ENCODE results near the gene CMTM4. TPM values are rescaled to one million over a fixed set of nuclear protein-coding genes. Genes with fewer than 3 reads are reported as not detected.

CMTM4 gene
- polyA plus RNA-seq, 1 of the 3 experiments (the other 2 are of a cell fraction): 21.7 TPM

DNA sequence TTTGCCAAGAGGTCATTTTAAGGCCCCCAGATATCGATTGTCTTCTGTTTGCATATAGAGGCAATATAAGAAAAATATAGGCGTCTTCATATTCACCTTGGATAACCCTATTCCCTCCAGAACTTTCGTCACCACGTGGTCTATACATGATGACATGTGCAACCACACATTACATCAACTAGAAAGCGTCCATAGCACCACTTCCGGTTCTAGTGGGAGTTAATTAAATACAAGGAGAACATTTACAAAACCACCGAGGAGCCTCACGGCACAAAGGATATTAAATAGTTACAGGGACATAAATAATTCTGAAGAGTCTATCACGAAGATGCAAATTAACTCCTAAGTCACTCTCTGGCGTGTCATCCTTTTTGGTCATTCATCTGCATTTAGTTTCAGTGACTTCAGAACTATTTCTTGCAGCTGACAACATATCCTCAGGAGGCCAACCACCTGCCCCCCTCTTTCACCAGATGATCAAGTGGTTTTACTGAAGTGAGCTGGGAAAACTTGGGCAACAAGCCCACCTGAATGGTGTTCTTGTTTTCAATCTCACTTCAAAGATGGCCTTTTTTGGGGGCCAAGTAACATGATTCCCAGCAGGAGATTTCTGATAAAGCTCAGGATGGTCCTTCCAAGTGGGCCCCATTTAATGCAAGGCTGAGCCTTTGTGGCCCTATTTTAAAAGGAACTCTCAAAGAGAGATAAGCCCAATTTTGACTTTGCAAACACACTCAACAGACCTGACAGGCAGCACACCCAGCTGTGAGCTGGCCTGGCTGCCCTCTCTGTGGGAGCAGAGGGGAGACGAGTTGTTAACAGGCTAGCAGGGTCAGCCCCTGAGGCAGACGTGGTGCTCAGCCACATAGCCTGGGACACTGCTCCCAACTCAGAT, 76.8 kb downstream of the CMTM4 start:
- no peak overlapping the region for H2AFZ ChIP-seq (ENCODE audit: low read depth)
- no peaks in the 10 kb centered on the region for H4K20me1 ChIP-seq (ENCODE audit: insufficient read depth)
- 86% methylated on average over 12 of the region's 12 CpGs for WGBS (ENCODE audit: low lambda C conversion rate)
- H3K4me2 ChIP-seq: 0 out of 2 replicates have a peak overlapping the region, but pooled peaks have one; percentile 54
- H3K9ac ChIP-seq: no peak overlapping the region
- no peak for DNase-seq
- ChIA-PET POLR2A (interaction anchor here (0.6 kb wide), 1 partner anchor 261 kb away, joined by 3 read pairs; the partner anchor contains the start of gene PDP2), CTCF (interaction anchor here (0.6 to 5.1 kb wide), 8 partner anchors 8 to 248 kb away, joined by 3 to 44 read pairs (median 4); no protein-coding TSS in a partner anchor)
- no peaks in the 10 kb centered on the region for H3K9me3 ChIP-seq
- H3K4me3 ChIP-seq (ENCODE audit: low read depth in 2 of 2, low read length in 1 of 2): no peak overlapping the region
- no peak for TF ChIP-seq TAF1 (IDR thresholded peaks at IDR 0.05; ENCODE audit: borderline replicate concordance, low read depth, low read length)
- no peak for TF ChIP-seq NFIC (IDR thresholded peaks at IDR 0.05; ENCODE audit: borderline replicate concordance)
- no peak for TF ChIP-seq FOSL2 (IDR thresholded peaks at IDR 0.05; ENCODE audit: borderline replicate concordance, low read depth)
- no peak for TF ChIP-seq YY1 (IDR thresholded peaks at IDR 0.05; ENCODE audit: low read depth)
- H3K4me1 ChIP-seq (ENCODE audit: control insufficient read depth in 1 of 2, insufficient read depth in 2 of 2, low read depth in 1 of 2, low read length in 1 of 2): peaks cover 18 to 41% of the 10 kb centered on the region in 2 experiments
- no peaks in the 10 kb centered on the region for H3K9me2 ChIP-seq
- no peaks in the 10 kb centered on the region for H3K79me2 ChIP-seq (ENCODE audit: insufficient read depth)
- H3K27ac ChIP-seq (ENCODE audit: low read depth in 2 of 2, low read length in 1 of 2): peak overlapping the region in 1 of 2 experiments; percentile 84; a peak in 3 of 4 replicates
- H3K36me3 ChIP-seq (replicated peaks in 1 of 2; ENCODE audit: control insufficient read depth in 1 of 2, insufficient read depth in 2 of 2, low read length in 1 of 2): peaks cover 0 to 17% of the 10 kb centered on the region in 2 experiments
- peaks cover 24% of the 10 kb centered on the region for H3F3A ChIP-seq (replicated peaks; ENCODE audit: insufficient read depth)
- no peaks in the 10 kb centered on the region for H3K27me3 ChIP-seq (ENCODE audit: insufficient read depth)

DNA sequence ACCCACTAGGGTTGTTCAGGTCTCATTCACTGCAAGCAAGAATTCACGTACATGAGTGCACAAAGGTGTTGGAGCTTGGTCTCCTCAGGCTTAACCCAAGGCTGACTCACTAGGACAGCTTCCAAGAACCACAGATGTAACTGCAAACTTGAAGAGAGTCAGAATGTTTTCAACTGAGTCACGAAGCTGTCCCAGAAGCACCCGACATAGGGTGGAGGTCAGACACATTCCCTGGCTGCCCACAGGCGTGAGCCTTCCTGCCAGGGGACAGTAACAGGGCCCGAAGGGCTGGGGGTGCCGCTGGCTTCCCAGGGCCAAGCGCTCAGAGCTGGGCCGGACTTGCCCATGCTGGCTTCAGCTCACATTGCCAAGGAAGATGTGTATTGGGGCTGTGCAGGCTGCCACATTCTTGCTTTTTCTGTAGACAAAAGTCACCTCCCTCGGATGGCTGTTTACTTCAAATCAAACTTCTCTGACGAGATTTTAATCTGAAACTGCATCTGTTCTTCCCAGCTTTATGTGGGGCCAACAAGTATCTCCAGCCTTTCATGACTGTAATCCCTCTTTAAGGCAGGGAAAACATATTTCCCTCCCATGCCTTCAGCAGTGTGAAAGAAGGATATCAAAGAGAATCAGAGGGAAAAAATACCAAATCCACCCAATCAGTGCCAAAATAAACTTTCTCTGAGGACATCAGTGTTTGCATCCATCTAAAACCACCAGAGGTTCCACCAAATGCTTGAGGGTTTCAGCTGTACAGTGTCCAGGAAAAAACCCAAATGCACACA, 77.8 kb downstream of the CMTM4 start:
- ChIA-PET CTCF (interaction anchor here (1.0 to 5.1 kb wide), 4 partner anchors 10 to 249 kb away, joined by 3 to 44 read pairs (median 8); no protein-coding TSS in a partner anchor), POLR2A (no interaction called here)
- Histone ChIP-seq H3K79me2 (ENCODE audit: insufficient read depth) (no peaks in the 10 kb centered on the region), H3K36me3 (replicated peaks in 1 of 2; ENCODE audit: control insufficient read depth in 1 of 2, insufficient read depth in 2 of 2, low read length in 1 of 2) (peaks cover 0 to 27% of the 10 kb centered on the region in 2 experiments), H3K4me2 (peak overlapping the region; percentile 54; the same call in 1 of the 2 replicates), H3K4me1 (ENCODE audit: control insufficient read depth in 1 of 2, insufficient read depth in 2 of 2, low read depth in 1 of 2, low read length in 1 of 2) (peaks cover 18 to 41% of the 10 kb centered on the region in 2 experiments), H3K27ac (ENCODE audit: low read depth in 2 of 2, low read length in 1 of 2) (peak overlapping the region; percentile 60 to 84), H4K20me1 (ENCODE audit: insufficient read depth) (no peaks in the 10 kb centered on the region), H3K4me3 (ENCODE audit: low read depth in 2 of 2, low read length in 1 of 2) (no peak overlapping the region), H3K9me3 (no peaks in the 10 kb centered on the region), H3F3A (replicated peaks; ENCODE audit: insufficient read depth) (peaks cover 24% of the 10 kb centered on the region), H3K9me2 (no peaks in the 10 kb centered on the region), H2AFZ (ENCODE audit: low read depth) (no peak overlapping the region), H3K9ac (peak overlapping the region; percentile 42; the same call in 1 of the 2 replicates), H3K27me3 (ENCODE audit: insufficient read depth) (no peaks in the 10 kb centered on the region)
- DNase-seq: no peak
- WGBS (ENCODE audit: low lambda C conversion rate): 27% methylated on average over 3 of the region's 10 CpGs
- TF ChIP-seq RFX5 (IDR thresholded peaks at IDR 0.05; ENCODE audit: low read length): no peak
- TF ChIP-seq, protein P1, sequence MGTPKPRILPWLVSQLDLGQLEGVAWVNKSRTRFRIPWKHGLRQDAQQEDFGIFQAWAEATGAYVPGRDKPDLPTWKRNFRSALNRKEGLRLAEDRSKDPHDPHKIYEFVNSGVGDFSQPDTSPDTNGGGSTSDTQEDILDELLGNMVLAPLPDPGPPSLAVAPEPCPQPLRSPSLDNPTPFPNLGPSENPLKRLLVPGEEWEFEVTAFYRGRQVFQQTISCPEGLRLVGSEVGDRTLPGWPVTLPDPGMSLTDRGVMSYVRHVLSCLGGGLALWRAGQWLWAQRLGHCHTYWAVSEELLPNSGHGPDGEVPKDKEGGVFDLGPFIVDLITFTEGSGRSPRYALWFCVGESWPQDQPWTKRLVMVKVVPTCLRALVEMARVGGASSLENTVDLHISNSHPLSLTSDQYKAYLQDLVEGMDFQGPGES (IDR thresholded peaks at IDR 0.05; ENCODE audit: low read depth, low read length): no peak
- TF ChIP-seq, protein P2, sequence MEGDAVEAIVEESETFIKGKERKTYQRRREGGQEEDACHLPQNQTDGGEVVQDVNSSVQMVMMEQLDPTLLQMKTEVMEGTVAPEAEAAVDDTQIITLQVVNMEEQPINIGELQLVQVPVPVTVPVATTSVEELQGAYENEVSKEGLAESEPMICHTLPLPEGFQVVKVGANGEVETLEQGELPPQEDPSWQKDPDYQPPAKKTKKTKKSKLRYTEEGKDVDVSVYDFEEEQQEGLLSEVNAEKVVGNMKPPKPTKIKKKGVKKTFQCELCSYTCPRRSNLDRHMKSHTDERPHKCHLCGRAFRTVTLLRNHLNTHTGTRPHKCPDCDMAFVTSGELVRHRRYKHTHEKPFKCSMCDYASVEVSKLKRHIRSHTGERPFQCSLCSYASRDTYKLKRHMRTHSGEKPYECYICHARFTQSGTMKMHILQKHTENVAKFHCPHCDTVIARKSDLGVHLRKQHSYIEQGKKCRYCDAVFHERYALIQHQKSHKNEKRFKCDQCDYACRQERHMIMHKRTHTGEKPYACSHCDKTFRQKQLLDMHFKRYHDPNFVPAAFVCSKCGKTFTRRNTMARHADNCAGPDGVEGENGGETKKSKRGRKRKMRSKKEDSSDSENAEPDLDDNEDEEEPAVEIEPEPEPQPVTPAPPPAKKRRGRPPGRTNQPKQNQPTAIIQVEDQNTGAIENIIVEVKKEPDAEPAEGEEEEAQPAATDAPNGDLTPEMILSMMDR (IDR thresholded peaks at IDR 0.05): no peak
- TF ChIP-seq, protein P3, sequence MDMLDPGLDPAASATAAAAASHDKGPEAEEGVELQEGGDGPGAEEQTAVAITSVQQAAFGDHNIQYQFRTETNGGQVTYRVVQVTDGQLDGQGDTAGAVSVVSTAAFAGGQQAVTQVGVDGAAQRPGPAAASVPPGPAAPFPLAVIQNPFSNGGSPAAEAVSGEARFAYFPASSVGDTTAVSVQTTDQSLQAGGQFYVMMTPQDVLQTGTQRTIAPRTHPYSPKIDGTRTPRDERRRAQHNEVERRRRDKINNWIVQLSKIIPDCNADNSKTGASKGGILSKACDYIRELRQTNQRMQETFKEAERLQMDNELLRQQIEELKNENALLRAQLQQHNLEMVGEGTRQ (IDR thresholded peaks at IDR 0.05; ENCODE audit: borderline replicate concordance, low read depth, low read length): no peak
- TF ChIP-seq JUND (IDR thresholded peaks at IDR 0.05): peak; percentile 85
- TF ChIP-seq MXI1 (IDR thresholded peaks at IDR 0.05; ENCODE audit: low read depth, low read length): no peak
- no peak for TF ChIP-seq TAF1 (IDR thresholded peaks at IDR 0.05; ENCODE audit: borderline replicate concordance, low read depth, low read length)
- TF ChIP-seq EP300 (IDR thresholded peaks at IDR 0.05; ENCODE audit: borderline replicate concordance in 1 of 2, low read depth in 1 of 2, low read length in 1 of 2): peak in 1 of 2 experiments; percentile 65; a peak in 1 of 4 replicates
- TF ChIP-seq, protein P4, sequence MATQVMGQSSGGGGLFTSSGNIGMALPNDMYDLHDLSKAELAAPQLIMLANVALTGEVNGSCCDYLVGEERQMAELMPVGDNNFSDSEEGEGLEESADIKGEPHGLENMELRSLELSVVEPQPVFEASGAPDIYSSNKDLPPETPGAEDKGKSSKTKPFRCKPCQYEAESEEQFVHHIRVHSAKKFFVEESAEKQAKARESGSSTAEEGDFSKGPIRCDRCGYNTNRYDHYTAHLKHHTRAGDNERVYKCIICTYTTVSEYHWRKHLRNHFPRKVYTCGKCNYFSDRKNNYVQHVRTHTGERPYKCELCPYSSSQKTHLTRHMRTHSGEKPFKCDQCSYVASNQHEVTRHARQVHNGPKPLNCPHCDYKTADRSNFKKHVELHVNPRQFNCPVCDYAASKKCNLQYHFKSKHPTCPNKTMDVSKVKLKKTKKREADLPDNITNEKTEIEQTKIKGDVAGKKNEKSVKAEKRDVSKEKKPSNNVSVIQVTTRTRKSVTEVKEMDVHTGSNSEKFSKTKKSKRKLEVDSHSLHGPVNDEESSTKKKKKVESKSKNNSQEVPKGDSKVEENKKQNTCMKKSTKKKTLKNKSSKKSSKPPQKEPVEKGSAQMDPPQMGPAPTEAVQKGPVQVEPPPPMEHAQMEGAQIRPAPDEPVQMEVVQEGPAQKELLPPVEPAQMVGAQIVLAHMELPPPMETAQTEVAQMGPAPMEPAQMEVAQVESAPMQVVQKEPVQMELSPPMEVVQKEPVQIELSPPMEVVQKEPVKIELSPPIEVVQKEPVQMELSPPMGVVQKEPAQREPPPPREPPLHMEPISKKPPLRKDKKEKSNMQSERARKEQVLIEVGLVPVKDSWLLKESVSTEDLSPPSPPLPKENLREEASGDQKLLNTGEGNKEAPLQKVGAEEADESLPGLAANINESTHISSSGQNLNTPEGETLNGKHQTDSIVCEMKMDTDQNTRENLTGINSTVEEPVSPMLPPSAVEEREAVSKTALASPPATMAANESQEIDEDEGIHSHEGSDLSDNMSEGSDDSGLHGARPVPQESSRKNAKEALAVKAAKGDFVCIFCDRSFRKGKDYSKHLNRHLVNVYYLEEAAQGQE (IDR thresholded peaks at IDR 0.05; ENCODE audit: low read depth, low read length): no peak
- TF ChIP-seq YY1 (IDR thresholded peaks at IDR 0.05; ENCODE audit: low read depth): no peak
- TF ChIP-seq, protein P5, sequence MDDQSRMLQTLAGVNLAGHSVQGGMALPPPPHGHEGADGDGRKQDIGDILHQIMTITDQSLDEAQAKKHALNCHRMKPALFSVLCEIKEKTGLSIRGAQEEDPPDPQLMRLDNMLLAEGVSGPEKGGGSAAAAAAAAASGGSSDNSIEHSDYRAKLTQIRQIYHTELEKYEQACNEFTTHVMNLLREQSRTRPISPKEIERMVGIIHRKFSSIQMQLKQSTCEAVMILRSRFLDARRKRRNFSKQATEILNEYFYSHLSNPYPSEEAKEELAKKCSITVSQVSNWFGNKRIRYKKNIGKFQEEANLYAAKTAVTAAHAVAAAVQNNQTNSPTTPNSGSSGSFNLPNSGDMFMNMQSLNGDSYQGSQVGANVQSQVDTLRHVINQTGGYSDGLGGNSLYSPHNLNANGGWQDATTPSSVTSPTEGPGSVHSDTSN (IDR thresholded peaks at IDR 0.05): peak; percentile 58
